Stimulated activated CD8-positive, alpha-beta memory T cell treated with anti-CD3 and anti-CD28 coated beads, Interleukin-12 subunit alpha, Interleukin-12 subunit beta, amount 100 ng/mL, for 1 hour (primary cell): ENCODE measurements around the gene MSH5.
A peak's percentile ranks its signal among the peaks of the same experiment; 100 is the strongest.
"Not testable (repeated sequence)": the region's sequence is repeated elsewhere in the genome, so short reads cannot be mapped to it uniquely, and the experiment has no call there.

Source experiments
- DNase-seq: peaks from one replicate; pipeline ENCODE4 v3.0.0-alpha.2; 2020; ENCODE audit warnings: low read depth

The MSH5 gene

GRCh38 chr6:31778999-31779885 lies 39.4 kb downstream of the MSH5 start:
- no peak for DNase-seq

DNA sequence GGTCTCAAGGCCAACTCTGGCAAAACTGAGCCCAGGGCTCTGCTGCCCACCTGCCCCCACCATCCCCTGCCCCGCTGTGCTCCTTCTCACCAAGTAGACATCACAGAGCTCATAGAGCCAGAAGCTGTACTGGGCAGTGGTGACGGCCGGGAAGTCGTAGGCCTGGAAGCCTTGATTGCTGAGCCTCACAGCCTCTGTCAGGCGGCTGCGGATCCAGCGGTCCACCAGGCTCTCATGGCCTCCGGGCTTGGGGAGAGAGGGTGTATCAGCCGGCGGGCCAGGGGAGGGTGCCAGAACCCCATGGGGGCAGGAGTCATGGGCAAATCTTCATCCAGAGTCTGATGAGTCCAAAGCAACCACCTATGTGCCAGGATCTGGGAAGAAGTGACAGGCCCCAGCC lies 40.1 kb downstream of the MSH5 start:
- no peak for DNase-seq

GRCh38 chr6:31780507-31781243 lies 40.9 kb downstream of the MSH5 start:
- no peak for DNase-seq

GRCh38 chr6:31781244-31782125 lies 41.7 kb downstream of the MSH5 start:
- no peak for DNase-seq

- DNase-seq: no peak
Observed at GRCh38 chr6:31782126-31782855, 42.5 kb downstream of the MSH5 start.

- DNase-seq: no peak
Observed at GRCh38 chr6:31784098-31784925, 44.5 kb downstream of the MSH5 start.

DNA sequence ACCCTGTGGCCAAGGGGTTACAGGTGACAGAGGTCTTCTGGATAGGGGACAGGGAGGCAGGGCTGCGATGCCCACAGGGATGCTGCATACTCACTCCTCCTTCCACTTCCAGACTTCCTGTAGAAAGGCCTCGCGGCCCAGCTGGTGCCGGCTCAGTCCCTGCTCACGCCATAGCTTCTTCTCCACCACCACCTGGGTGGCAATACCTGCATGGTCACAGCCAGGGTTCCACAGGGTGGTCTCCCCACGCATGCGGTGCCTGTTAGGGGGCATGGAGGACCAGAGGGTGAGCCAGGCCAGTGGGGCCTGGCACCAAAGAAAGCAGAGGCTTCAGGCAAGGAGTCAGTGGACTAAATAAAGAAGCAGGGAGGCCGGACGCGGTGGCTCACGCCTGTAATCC lies 45.7 kb downstream of the MSH5 start:
- no peak for DNase-seq

- DNase-seq: no peak
Observed at GRCh38 chr6:31791324-31792089, 51.7 kb downstream of the MSH5 start.

DNA sequence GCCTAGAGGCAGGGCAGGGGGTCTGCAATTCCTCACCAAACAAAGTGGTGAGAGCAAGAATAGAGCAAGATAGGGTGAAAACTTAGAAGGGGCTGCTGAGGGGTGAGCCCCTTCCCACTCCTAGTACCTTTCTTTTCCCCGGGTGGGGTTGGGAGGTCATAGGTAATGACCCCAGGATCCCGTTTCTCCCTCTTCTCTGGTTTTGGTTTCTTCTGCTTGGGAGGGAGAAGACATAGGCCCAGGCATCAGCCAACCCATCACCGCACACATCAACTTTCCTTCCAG lies 52.2 kb downstream of the MSH5 start:
- no peak for DNase-seq

- no peak for DNase-seq
Observed at GRCh38 chr6:31792761-31793171, 53.0 kb downstream of the MSH5 start.

DNA sequence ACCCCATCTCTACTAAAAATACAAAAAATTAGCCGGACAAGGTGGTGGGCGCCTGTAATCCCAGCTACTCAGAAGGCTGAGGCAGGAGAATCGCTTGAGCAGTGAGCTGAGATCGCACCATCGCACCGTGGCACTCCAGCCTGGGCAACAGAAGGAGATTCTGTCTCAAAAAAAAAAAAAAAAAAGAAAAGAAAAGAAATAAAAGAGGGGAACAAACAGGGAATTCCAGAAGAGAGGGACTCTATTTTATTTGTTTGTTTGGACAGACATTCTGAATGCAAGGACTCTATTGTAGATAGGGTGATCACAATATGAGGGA lies 54.1 kb downstream of the MSH5 start:
- DNase-seq: not testable (repeated sequence)

DNA sequence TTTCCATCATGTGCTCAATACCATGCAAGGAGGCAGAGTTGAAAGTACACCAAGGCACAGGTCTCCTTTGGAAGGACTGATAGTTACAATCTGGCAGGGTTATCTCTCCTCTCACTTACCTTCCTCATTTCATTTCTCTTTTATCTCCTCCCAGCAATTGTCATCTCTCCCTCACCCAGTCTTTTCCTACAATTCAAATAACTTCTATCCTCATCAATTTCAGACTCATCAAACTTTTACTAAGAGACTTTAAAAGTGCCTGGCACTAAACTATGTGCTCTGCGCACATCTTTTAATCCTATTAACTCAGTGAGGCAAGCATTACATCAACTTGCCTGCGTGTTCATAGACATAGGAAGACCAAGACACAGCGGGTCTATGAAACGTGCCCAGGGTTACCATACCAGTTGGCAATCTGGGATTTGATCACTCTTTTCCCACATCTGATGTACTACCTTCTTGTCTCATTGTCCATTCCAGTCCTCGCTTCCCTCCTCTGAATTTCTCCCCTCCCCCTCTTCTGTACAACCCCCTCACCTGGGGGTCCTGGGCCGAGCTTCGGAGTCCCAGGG lies 54.6 kb downstream of the MSH5 start:
- DNase-seq: no peak

DNA sequence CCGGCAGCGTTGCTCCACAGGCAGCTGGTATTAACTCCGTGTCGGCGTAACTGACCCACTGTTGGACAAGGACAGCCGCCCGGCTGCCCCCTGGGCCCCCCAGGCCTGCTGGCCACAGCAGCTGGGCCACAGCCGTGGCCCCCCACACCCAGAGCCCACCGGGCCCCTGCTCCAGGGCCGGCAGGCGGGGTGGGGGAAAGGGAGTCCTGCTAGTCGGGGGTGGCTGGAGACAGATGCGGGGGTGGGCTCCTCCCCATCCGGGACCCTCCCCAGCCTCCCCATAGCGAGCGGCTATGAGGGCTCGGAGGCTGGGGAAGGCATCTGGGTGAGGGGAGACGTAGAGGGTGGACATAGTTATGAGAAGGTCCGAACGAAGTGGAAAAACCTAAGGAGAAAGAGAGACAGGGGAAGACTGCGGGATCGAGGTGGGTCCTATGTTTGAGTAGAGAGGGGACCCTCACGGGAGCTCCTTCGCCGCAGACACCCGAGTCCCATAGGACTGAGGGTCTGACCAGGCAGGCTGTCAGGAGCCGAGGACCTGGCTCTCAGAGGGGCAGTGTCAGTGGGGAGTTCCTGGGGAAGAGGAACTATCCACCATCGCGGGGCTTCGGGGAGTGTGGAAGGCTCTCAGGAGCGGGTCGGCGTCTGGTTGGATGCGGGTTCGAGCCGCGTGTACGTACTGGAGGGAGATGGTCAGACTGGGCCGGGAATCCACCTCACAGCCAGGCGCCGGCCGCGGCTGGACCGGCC lies 55.2 kb downstream of the MSH5 start:
- no peak for DNase-seq

DNA sequence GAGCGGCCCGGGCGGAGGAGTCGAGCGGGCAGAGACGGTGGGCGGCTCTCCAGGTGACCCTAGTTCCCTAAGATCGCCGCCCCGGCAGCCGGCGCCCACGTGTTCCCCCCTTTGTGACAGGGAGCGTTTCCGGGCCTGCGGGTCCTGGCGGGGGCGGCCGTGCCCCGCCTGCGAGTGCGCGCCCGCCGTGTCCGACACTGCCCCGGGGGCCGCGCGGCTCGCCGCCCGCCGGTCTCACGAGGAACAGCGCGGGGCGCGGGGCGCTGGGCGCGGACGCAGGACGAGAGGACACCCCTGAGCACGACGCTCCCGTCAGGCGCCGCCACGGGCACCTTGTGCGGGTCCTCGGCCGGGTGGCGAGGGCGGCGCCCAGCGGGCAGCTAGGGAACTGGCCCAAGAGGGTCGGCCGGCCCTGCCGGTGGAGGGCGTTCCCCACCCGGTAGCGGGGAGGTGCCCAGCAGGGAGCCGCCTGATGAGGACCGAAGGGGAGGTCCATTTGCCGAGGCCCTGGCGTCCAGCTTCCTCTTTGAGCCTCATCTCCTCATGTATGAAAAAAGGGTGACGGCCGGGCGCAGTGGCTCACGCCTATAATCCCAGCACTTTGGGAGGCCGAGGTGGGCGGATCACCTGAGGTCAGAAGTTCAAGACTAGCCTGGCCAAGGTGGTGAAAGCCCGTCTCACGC lies 56.0 kb downstream of the MSH5 start, which contains the start of gene VARS1:
TSS of gene VARS1 (minus strand) at position 137 of the 683 bp plus-strand sequence. CDS start 535 bp downstream, outside the sequence.
- DNase-seq: peak; percentile 73

GRCh38 chr6:31796993-31797385 lies 57.2 kb downstream of the MSH5 start:
- DNase-seq: no peak

DNA sequence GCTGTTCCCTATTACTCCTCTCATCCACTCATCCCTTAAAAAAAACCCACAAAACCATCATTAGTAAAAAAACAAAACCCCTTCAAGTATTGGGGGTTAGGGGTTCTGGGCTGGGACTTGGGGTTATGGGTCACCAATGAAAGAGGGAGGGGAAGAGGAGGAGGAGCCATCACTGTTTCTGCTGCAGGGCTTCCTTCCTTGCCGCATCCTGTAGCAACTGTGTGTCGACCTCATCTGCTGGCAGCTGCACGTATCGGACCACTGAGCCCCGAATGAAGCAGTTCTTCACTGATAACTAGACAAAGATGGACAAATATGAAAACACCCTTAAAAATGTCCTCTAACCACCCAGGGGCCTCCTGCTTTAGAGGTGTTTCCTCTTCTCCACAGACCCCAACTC lies 57.8 kb downstream of the MSH5 start:
- no peak for DNase-seq

DNA sequence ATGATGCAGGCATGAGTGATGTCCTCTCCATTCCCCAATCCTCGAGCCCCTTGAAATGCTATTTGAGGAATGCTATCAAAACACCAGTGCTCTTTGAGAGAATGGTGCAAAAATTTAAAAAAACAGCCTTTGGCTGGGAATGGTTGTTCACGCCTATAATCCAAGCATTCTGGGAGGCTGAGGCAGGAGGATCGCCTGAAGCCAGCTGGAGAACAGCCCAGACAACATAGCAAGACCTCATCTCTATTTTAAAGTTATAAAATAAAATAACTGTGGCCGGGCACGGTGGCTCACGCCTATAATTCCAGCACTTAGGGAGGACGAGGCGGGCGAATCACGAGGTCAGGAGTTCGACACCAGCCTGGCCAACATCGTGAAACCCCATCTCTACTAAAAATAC lies 60.0 kb downstream of the MSH5 start:
- no peak for DNase-seq
